Kidney capillary endothelial cell (primary cell): Measurements from ENCODE around the gene BTF3L4.

ENCODE experiments used
- DNase-seq: peaks from one replicate; pipeline ENCODE4 v3.0.0-alpha.2; 2018; ENCODE audit warnings: low spot score

The BTF3L4 gene

DNA sequence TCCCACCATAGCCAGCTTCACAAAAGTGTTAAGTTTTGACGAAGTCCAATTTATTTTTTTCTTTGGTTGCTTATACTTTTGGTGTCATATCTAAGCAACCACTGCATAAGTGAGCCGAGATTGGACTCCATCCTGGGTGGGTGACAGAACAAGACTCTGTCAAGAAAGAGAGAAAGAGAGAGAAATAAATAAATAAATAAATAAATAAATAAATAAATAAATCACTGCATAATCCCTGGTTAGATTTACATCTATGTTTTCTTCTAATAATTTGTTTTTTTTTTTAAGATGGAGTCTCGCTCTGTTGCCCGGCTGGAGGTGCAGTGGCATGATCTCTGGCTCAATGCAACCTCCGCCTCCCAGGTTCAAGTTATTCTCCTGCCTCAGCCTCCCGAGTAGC lies 67.5 kb downstream of the BTF3L4 start:
- no peak for DNase-seq

DNA sequence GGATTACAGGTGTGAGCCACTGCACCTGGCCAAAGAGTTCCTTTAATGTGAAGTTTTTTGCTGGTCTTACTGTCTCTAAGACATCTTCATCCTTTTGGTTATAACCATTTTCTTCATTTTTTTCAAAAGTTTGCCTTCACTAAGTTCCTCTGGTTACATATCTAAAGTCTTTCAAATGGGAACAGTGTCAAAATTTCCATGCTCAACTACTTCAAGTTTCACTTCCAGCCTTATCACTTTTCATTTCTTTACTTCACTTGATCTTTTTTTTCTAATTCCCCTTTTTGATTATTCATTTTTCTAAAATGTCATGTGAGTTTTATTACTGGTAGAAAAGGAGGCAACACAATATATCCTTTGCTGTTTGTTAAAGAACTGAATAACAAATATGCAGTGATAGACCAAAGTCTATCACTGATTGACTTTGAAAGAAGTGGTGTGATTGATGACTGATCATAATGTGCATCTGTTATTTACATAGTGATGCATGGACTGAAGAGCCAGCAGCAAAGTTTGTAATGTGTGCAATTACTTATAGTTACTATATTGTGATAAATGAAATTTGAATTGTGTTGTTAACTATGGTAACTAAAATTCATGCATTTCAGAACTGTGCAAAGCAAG lies 69.8 kb downstream of the BTF3L4 start:
- no peak for DNase-seq

DNA sequence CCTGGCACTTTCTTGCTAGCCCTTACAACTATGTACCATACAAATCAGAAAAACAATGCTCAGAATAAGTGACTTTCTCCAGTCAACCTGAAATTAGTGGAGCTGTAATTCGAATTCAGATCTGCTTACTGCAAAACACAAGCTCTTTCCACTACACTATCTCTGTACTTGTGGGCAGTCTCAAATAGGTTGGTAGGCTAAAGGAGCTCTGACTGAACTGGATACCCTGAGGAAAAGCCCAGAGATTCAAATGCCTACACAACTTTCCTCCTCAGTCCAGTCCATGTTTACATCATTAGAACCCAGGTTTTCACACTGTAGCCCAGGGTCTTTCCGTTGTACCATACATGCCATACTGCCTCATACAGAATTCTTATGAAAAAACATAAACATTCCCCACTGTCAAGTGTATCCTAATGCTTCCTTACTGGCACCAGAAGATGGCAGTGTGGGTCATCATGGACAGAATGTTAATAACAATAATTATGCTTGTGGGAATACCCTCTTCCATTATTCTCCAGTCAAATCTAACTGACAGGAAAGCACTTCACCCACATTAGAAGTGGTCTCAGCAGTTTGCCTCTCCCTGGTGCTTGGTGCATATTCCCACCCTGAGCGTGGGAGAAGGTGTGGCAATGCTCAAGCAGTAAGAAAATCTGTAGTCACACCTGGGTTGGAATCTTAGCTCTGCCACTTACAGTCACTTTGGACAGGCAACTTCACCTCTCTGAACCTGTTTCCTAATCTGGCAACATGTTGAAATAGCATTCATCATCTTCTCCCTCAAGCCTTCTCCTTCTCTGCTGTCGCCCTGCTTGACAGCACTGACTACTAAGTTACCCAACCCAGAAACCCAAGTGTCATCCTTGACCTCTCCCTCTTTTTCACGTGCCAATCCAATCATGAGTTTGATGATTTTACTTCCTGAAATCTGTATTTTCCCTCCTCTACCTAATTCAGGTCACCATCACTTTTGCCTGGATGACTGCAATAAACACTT lies 71.4 kb downstream of the BTF3L4 start:
- DNase-seq = peak; percentile 59

DNA sequence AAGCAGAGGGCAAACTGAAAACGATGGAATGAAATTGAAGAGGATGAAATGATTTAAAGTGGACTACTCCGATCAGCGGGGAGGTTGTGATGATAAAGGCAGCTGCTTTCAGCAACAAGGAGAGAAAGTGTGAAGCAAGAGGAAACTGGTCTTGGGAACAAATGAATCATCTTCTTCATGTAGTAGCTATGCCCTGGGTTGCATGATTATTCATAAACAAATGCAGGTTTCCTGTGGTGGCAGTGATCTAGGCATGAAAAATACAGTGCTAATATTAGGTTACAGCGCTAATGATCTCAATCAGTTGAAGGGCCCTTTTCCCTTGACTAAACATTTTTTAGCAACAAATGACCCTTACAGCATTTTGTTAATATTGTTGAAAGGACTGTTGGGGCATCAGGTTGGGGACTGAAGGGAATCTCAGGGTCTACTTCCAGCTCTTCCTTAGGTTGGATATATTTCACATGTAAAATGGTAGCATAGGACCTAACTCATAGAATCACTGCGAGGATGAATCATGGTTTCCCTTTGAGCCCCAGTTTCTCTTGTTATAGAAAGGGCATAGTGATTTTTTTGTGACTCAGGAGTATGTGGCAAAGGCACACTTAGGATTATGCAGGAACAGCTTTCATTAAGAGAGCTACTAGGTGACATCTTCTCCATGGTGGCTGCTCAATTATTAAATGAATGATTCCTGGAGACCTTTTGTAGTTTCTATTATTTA lies 83.9 kb downstream of the BTF3L4 start:
- DNase-seq = peak; percentile 92
